NCI-H187 treated with DMSO at 0.1 percent for 48 hours (cell line): ENCODE results near the gene KIZ.
A peak's percentile ranks its signal among the peaks of the same experiment; 100 is the strongest.

Experiments
- DNase-seq: peaks from one replicate; lab custom pipeline; 2025; lab: John Stamatoyannopoulos, UW

Gene KIZ

GRCh38 chr20:21125849-21126580 is at the start of gene KIZ:
Gene KIZ (plus strand): TSS chr20:21126082. CDS start chr20:21126116, 34 bp downstream.
- peak; percentile 36 for DNase-seq

- no peak for DNase-seq
These were observed 48.0 kb upstream of the KIZ start for GRCh38 chr20:21077809-21078345.

- no peak for DNase-seq
These were observed 43.3 kb upstream of the KIZ start for GRCh38 chr20:21082584-21082983.

GRCh38 chr20:21083825-21084325 is 42.0 kb upstream of the KIZ start:
- no peak for DNase-seq

GRCh38 chr20:21087862-21088540 is 37.9 kb upstream of the KIZ start:
- DNase-seq, result no peak

GRCh38 chr20:21089391-21089790 is 36.5 kb upstream of the KIZ start:
- no peak for DNase-seq

GRCh38 chr20:21090111-21090618 is 35.7 kb upstream of the KIZ start:
- DNase-seq, result no peak

GRCh38 chr20:21090721-21091120 is 35.2 kb upstream of the KIZ start:
- DNase-seq, result no peak

GRCh38 chr20:21092806-21093205 is 33.1 kb upstream of the KIZ start:
- no peak for DNase-seq

- no peak for DNase-seq
These were observed 29.4 kb upstream of the KIZ start for GRCh38 chr20:21096321-21097043.

- no peak for DNase-seq
These were observed 25.9 kb upstream of the KIZ start for GRCh38 chr20:21099751-21100577.

GRCh38 chr20:21100578-21101452 is 25.1 kb upstream of the KIZ start:
- DNase-seq, result no peak

- DNase-seq, result no peak
These were observed 24.4 kb upstream of the KIZ start for GRCh38 chr20:21101453-21101931.

- no peak for DNase-seq
These were observed 23.8 kb upstream of the KIZ start for GRCh38 chr20:21101932-21102575.

- no peak for DNase-seq
These were observed 23.1 kb upstream of the KIZ start for GRCh38 chr20:21102603-21103311.

GRCh38 chr20:21103582-21104465 is 22.1 kb upstream of the KIZ start:
- no peak for DNase-seq

GRCh38 chr20:21104466-21104761 is 21.5 kb upstream of the KIZ start:
- DNase-seq, result no peak

- DNase-seq, result no peak
These were observed 21.0 kb upstream of the KIZ start for GRCh38 chr20:21104921-21105320.
